CD4-positive, alpha-beta memory T cell (primary cell): Measurements from ENCODE around the gene SMIM36. TPM values are rescaled to one million over a fixed set of nuclear protein-coding genes. Genes with fewer than 3 reads are reported as not detected.
"Not testable (repeated sequence)": the region's sequence is repeated elsewhere in the genome, so short reads cannot be mapped to it uniquely, and the experiment has no call there.

ENCODE experiments used
- CTCF ChIA-PET: fragments of 350-600 bp; sonication (Branson Sonifier 250); formaldehyde crosslinking; loops from one replicate; lab custom pipeline; 2021; ENCODE audit warnings: inconsistent platforms; ENCODE audit not compliant: partially characterized antibody; lab: Charles Lee
- POLR2A ChIA-PET: fragments of 350-600 bp; sonication (Branson Sonifier 250); formaldehyde crosslinking; loops from one replicate; lab custom pipeline; 2021; ENCODE audit not compliant: partially characterized antibody; lab: Charles Lee
- DNase-seq, 5 donors: peaks; one replicate each; pipeline versions ENCODE4 v3.0.0 to v3.0.0-alpha.2; 2020 to 2022; ENCODE audit warnings: mixed read lengths in 1 of 5
- H3K27ac ChIP-seq: one replicate; pipeline ENCODE4 v1.7.0; 2013; ENCODE audit warnings: low read depth, low read length
- H3K27me3 ChIP-seq: 2 replicates; pipeline ENCODE4 v1.7.0; 2013; ENCODE audit warnings: mild to moderate bottlenecking, low read length, moderate library complexity; ENCODE audit not compliant: insufficient read depth
- H3K36me3 ChIP-seq: 2 replicates; pipeline ENCODE4 v1.7.0; 2013; ENCODE audit warnings: mild to moderate bottlenecking, low read length, moderate library complexity; ENCODE audit not compliant: insufficient read depth
- H3K4me1 ChIP-seq: 2 replicates; pipeline ENCODE4 v1.7.0; 2013; ENCODE audit warnings: mild to moderate bottlenecking, low read length, moderate library complexity; ENCODE audit not compliant: insufficient read depth
- H3K4me3 ChIP-seq, 2 donors: one replicate each; pipeline ENCODE4 v1.7.0; 2013; ENCODE audit warnings: low read length in 2 of 2, mild to moderate bottlenecking in 1 of 2
- H3K9me3 ChIP-seq, 2 donors: one replicate each; pipeline ENCODE4 v1.7.0; 2013; ENCODE audit warnings: low read length in 2 of 2, control low read depth in 1 of 2; ENCODE audit not compliant: control insufficient read depth in 1 of 2
- H3K27ac Mint-ChIP-seq, 7 donors: one replicate each; pipeline ENCODE4 v1.8.0; 2020 to 2021; ENCODE audit warnings: mixed read lengths in 7 of 7, mild to moderate bottlenecking in 6 of 7, inconsistent platforms in 3 of 7, moderate library complexity in 3 of 7
- H3K27me3 Mint-ChIP-seq, 2 donors: one replicate each; pipeline ENCODE4 v1.8.0; 2020 to 2021; ENCODE audit warnings: mixed read lengths in 2 of 2
- H3K36me3 Mint-ChIP-seq, 2 donors: one replicate each; pipeline ENCODE4 v1.8.0; 2020 to 2021; ENCODE audit warnings: mixed read lengths in 2 of 2, inconsistent platforms in 1 of 2, mild to moderate bottlenecking in 1 of 2
- H3K4me1 Mint-ChIP-seq, 4 donors: one replicate each; pipeline ENCODE4 v1.8.0; 2020 to 2021; ENCODE audit warnings: mixed read lengths in 4 of 4, mild to moderate bottlenecking in 1 of 4
- H3K4me3 Mint-ChIP-seq, 8 donors: one replicate each; pipeline ENCODE4 v1.8.0; 2020 to 2021; ENCODE audit warnings: mixed read lengths in 8 of 8, mild to moderate bottlenecking in 7 of 8, moderate library complexity in 6 of 8, inconsistent platforms in 3 of 8
- H3K9me3 Mint-ChIP-seq, 8 donors: one replicate each; pipeline ENCODE4 v1.8.0; 2020 to 2021; ENCODE audit warnings: mixed read lengths in 8 of 8, mild to moderate bottlenecking in 5 of 8, inconsistent platforms in 3 of 8, moderate library complexity in 1 of 8
- intact Hi-C: fragments of 100-400 bp; cut with micrococcal nuclease; formaldehyde crosslinking; loops from one replicate; pipeline ENCODE4 v1.15.1; 2023
- polyA plus RNA-seq, 2 donors: library from polyadenylated mRNA; unstranded; fragments of 300-500 nt; fragmentation: Illumina TruSeq; gene quantifications; one replicate each; pipeline ENCODE4 v1.2.3, GENCODE V29; 2021
- total RNA-seq, 2 experiments: library from RNA; stranded (reverse); gene quantifications; one replicate each; pipeline ENCODE4 v1.2.3, GENCODE V29; 2021

SMIM36 gene
- total and polyA plus RNA-seq, 4 experiments from 2014 or later, result not detected

GRCh38 chr17:55424893-55425540, 86.2 kb downstream of the SMIM36 start:
- Histone ChIP-seq H3K4me3 (no peak overlapping the region), H3K36me3 (no peaks in the 10 kb centered on the region), H3K27ac (no peak overlapping the region), H3K9me3 (no peaks in the 10 kb centered on the region), H3K27me3 (peaks cover 12% of the 10 kb centered on the region), H3K4me1 (peaks cover 7% of the 10 kb centered on the region)
- intact Hi-C loops, result loop anchor here (10.0 kb wide), 1 partner anchor 150 kb away; no protein-coding TSS in a partner anchor
- Mint-ChIP-seq H3K9me3 (no peaks in the 10 kb centered on the region), H3K4me1 (peaks cover 7 to 14% (median 9%) of the 10 kb centered on the region in 4 donors), H3K27ac (no peak overlapping the region), H3K27me3 (peaks cover 20 to 24% of the 10 kb centered on the region in 2 donors), H3K36me3 (peaks cover 0 to 10% of the 10 kb centered on the region in 2 donors), H3K4me3 (no peak overlapping the region)
- ChIA-PET POLR2A (no interaction called here), CTCF (no interaction called here)
- DNase-seq, result no peak

- Mint-ChIP-seq H3K27me3 (peaks cover 20 to 23% of the 10 kb centered on the region in 2 donors), H3K4me3 (peak overlapping the region in 3 of 8 donors; percentile 10 to 66 (median 41)), H3K4me1 (peaks cover 20 to 29% (median 23%) of the 10 kb centered on the region in 4 donors), H3K36me3 (peaks cover 0 to 10% of the 10 kb centered on the region in 2 donors), H3K9me3 (no peaks in the 10 kb centered on the region), H3K27ac (peak overlapping the region in 1 of 7 donors; percentile 61)
- Histone ChIP-seq H3K27me3 (peaks cover 12% of the 10 kb centered on the region), H3K27ac (no peak overlapping the region), H3K9me3 (no peaks in the 10 kb centered on the region), H3K36me3 (no peaks in the 10 kb centered on the region), H3K4me1 (peaks cover 20% of the 10 kb centered on the region), H3K4me3 (no peak overlapping the region)
- intact Hi-C loops, result loop anchor here (2.0 to 10.0 kb wide), 3 partner anchors 151 to 187 kb away; partner anchors contain the start of gene HLF
- CTCF ChIA-PET, result no interaction called here
- POLR2A ChIA-PET, result no interaction called here
- no peak for DNase-seq
Observed at GRCh38 chr17:55423535-55423934, 87.7 kb downstream of the SMIM36 start.

GRCh38 chr17:55422828-55423164, 88.5 kb downstream of the SMIM36 start:
- H3K36me3 Mint-ChIP-seq, POLR2A ChIA-PET, CTCF ChIA-PET, DNase-seq, H3K9me3 Mint-ChIP-seq, H3K36me3 ChIP-seq, H3K9me3 ChIP-seq, H3K27ac ChIP-seq, H3K4me3 ChIP-seq: not testable (repeated sequence)
- Histone ChIP-seq H3K27me3 (peaks cover 12% of the 10 kb centered on the region), H3K4me1 (peaks cover 20% of the 10 kb centered on the region)
- Mint-ChIP-seq H3K4me3 (peak overlapping the region in 5 of 8 donors; percentile 15 to 64 (median 46)), H3K4me1 (peaks cover 24 to 34% (median 27%) of the 10 kb centered on the region in 4 donors), H3K27ac (peak overlapping the region in 2 of 7 donors; percentile 15 to 73), H3K27me3 (peaks cover 19 to 23% of the 10 kb centered on the region in 2 donors)
- intact Hi-C loops, result loop anchor here (1.0 to 10.0 kb wide), 5 partner anchors 152 to 454 kb away; partner anchors contain the start of genes COX11, HLF and STXBP4

- no peaks in the 10 kb centered on the region for H3K9me3 ChIP-seq
- H3K9me3 Mint-ChIP-seq, result no peaks in the 10 kb centered on the region
- H3K27ac Mint-ChIP-seq, result peak within 1 kb of the TSS; percentile 81 to 97 (median 94)
- peaks cover 33 to 49% (median 36%) of the 10 kb centered on the region in 4 donors for H3K4me1 Mint-ChIP-seq
- H3K36me3 Mint-ChIP-seq, result peaks cover 0 to 10% of the 10 kb centered on the region in 2 donors
- peaks cover 12% of the 10 kb centered on the region for H3K27me3 ChIP-seq
- H3K4me1 ChIP-seq, result peaks cover 20% of the 10 kb centered on the region
- H3K27me3 Mint-ChIP-seq, result peaks cover 18 to 19% of the 10 kb centered on the region in 2 donors
- ChIA-PET POLR2A (interaction anchor here (0.6 to 2.5 kb wide), 6 partner anchors 12 to 183 kb away, joined by 3 to 8 read pairs (median 5); no protein-coding TSS in a partner anchor), CTCF (interaction anchor here (2.5 kb wide), 1 partner anchor 64 kb away, joined by 11 read pairs; no protein-coding TSS in a partner anchor)
- H3K36me3 ChIP-seq, result no peaks in the 10 kb centered on the region
- peak within 1 kb of the TSS; percentile 80 to 81 for H3K4me3 ChIP-seq
- peak within 1 kb of the TSS; percentile 77 for H3K27ac ChIP-seq
- intact Hi-C loops, result loop anchor here (2.0 to 10.0 kb wide), 2 partner anchors 93 to 153 kb away; no protein-coding TSS in a partner anchor
- peak in 4 of 5 donors; percentile 2 to 40 (median 16) for DNase-seq
- H3K4me3 Mint-ChIP-seq, result peak within 1 kb of the TSS; percentile 87 to 96 (median 93)
Observed at GRCh38 chr17:55421179-55421934, 89.9 kb downstream of the SMIM36 start, which contains the start of gene MMD. Gene MMD, minus strand, starts transcription at chr17:55421835. Its CDS starts 140 bp downstream, at chr17:55421695.

- Histone ChIP-seq H3K4me1 (peaks cover 20% of the 10 kb centered on the region), H3K36me3 (no peaks in the 10 kb centered on the region), H3K27ac (peak overlapping the region; percentile 77), H3K27me3 (peaks cover 12% of the 10 kb centered on the region), H3K4me3 (peak overlapping the region; percentile 80 to 81), H3K9me3 (no peaks in the 10 kb centered on the region)
- Mint-ChIP-seq H3K27me3 (peaks cover 17 to 18% of the 10 kb centered on the region in 2 donors), H3K9me3 (no peaks in the 10 kb centered on the region), H3K4me3 (peak overlapping the region; percentile 87 to 96 (median 93)), H3K36me3 (peaks cover 0 to 10% of the 10 kb centered on the region in 2 donors), H3K27ac (peak overlapping the region; percentile 81 to 97 (median 94)), H3K4me1 (peaks cover 33 to 50% (median 37%) of the 10 kb centered on the region in 4 donors)
- intact Hi-C loops, result loop anchor here (2.0 to 10.0 kb wide), 2 partner anchors 94 to 154 kb away; no protein-coding TSS in a partner anchor
- ChIA-PET CTCF (interaction anchor here (2.5 kb wide), 1 partner anchor 64 kb away, joined by 11 read pairs; no protein-coding TSS in a partner anchor), POLR2A (interaction anchor here (1.0 to 2.5 kb wide), 5 partner anchors 11 to 183 kb away, joined by 3 to 8 read pairs (median 6); no protein-coding TSS in a partner anchor)
- peak; percentile 18 to 52 (median 26) for DNase-seq
Observed at GRCh38 chr17:55420776-55421178, 90.5 kb downstream of the SMIM36 start.

GRCh38 chr17:55420067-55420775, 91.0 kb downstream of the SMIM36 start:
- Mint-ChIP-seq H3K27me3 (peaks cover 14 to 15% of the 10 kb centered on the region in 2 donors), H3K36me3 (peaks cover 0 to 10% of the 10 kb centered on the region in 2 donors), H3K9me3 (no peaks in the 10 kb centered on the region), H3K27ac (peak overlapping the region; percentile 81 to 97 (median 94)), H3K4me1 (peaks cover 33 to 50% (median 37%) of the 10 kb centered on the region in 4 donors), H3K4me3 (peak overlapping the region; percentile 87 to 96 (median 93))
- POLR2A ChIA-PET, result interaction anchor here (1.0 to 2.5 kb wide), 5 partner anchors 10 to 182 kb away, joined by 3 to 8 read pairs (median 6); no protein-coding TSS in a partner anchor
- peak overlapping the region; percentile 80 to 81 for H3K4me3 ChIP-seq
- peak; percentile 31 to 57 (median 37) for DNase-seq
- H3K4me1 ChIP-seq, result peaks cover 20% of the 10 kb centered on the region
- H3K36me3 ChIP-seq, result no peaks in the 10 kb centered on the region
- peak overlapping the region; percentile 77 for H3K27ac ChIP-seq
- H3K27me3 ChIP-seq, result peaks cover 12% of the 10 kb centered on the region
- CTCF ChIA-PET, result interaction anchor here (2.5 kb wide), 1 partner anchor 63 kb away, joined by 11 read pairs; no protein-coding TSS in a partner anchor
- no peaks in the 10 kb centered on the region for H3K9me3 ChIP-seq
- intact Hi-C loops, result loop anchor here (2.0 to 10.0 kb wide), 2 partner anchors 95 to 155 kb away; no protein-coding TSS in a partner anchor
